Hematopoietic multipotent progenitor cell treated with erythropoietin and hydrocortisone succinate and interleukin-3 and kit ligand, for 15 days (in vitro differentiated cells): ENCODE measurements around the gene PTPRCAP.
"Not testable (repeated sequence)": the region's sequence is repeated elsewhere in the genome, so short reads cannot be mapped to it uniquely, and the experiment has no call there.

ENCODE experiments used
- DNase-seq: peaks from one replicate; pipeline ENCODE4 v3.0.0-alpha.2; 2015; ENCODE audit warnings: low spot score

Gene PTPRCAP

DNA sequence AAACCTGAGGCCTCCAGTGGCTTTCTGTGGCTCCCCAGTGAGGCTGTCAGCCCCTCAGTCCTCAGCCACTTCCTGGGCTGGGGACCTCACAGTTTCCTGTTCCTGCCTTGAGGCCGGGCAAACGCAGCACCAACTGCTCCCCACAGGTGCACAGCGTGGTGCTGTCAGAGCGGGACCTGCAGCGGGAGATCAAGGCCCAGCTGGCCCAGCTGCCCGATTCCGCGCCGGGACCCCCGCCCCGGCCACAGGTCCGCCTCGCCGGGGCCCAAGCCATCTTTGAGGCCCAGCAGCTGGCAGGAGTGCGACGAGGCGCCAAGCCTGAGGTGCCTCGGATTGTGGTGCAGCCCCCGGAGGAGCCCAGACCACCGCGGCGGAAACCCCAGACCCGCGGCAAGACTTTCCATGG lies 28.2 kb downstream of the PTPRCAP start:
- DNase-seq: no peak

- DNase-seq: peak; percentile 27
Measured at GRCh38 chr11:67408437-67409200, 28.9 kb downstream of the PTPRCAP start.

GRCh38 chr11:67407688-67408163 lies 29.8 kb downstream of the PTPRCAP start:
- no peak for DNase-seq

DNA sequence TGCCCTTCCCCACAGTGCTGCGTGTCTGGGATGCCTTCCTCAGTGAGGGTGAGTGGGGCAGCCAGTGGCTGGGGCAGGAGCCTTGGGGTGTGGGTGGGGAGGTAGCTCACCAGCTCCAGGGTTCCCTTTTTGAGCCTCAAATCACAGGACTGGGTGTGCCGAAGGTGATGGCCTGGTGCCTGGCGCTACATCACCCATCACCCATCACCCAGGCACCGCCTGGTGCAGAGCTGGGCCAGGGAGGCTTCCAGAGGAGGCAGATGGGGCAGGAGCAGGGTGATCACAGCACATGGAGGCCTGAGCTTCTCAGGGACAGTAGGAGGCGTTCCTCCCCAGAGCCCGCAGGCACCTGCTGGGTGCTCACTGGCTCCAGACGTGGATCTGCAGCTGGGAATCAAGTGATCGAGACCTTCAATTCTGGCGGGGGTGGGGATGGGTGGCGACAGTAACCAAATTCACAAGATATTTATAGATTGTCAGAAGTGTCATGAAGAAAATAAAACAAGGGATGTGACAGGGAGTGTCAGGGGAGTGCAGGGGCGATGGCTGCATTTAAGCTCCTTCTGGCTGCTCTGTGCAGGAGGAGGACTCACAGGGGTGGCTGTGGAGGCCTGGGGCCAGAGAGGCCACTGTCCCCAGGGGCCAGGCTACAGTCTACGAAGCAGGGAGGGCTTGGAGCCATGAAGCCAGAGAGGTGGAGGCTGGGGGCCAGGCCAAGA lies 30.4 kb downstream of the PTPRCAP start:
- no peak for DNase-seq

GRCh38 chr11:67406420-67406968 lies 31.0 kb downstream of the PTPRCAP start:
- no peak for DNase-seq

DNA sequence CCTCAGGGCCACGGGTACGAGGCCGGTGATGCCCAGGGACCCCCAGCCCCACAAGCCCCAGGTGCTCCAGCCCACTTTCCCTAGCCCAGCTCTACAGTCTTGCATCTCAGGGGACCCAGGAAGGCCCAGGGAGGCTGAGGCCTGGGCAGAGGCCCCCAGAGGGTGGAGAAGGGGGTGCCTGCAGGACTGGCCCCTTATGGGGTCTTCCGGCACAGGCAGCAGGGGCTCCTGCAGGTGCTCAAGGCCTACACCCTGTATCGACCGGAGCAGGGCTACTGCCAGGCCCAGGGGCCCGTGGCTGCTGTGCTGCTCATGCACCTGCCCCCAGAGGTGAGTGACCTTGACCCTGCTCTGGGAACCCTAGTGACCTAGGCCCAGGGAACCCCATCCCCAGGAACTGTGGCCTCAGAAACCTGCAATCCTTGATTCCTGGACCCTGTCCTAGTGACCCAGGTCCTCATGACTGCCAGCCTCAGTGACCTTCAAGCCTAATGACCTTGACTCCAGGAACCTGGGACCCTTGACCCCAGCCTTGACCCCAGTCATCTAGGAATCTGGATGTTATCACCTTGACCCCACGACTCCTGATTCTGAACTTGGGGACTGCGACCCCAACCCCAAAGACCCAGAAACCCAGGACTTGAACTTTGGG lies 31.7 kb downstream of the PTPRCAP start:
- no peak for DNase-seq

DNA sequence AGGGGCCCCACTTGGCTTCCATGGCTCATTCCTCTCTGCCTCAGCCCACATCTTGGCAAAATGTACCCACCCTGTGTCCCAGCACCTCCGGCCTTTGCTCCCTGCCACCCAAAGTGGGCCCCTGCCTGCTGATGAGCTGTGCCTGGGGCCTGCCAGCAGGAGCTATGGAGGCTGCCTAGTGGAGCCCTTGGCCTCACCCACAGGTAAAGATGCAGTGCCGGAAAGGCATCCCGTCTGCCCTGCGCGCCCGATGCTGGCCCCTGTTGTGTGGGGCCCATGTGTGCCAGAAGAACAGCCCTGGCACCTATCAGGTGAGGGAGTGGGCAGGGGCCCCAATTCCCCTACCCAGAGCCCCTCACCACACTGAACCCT lies 32.3 kb downstream of the PTPRCAP start:
- no peak for DNase-seq

DNA sequence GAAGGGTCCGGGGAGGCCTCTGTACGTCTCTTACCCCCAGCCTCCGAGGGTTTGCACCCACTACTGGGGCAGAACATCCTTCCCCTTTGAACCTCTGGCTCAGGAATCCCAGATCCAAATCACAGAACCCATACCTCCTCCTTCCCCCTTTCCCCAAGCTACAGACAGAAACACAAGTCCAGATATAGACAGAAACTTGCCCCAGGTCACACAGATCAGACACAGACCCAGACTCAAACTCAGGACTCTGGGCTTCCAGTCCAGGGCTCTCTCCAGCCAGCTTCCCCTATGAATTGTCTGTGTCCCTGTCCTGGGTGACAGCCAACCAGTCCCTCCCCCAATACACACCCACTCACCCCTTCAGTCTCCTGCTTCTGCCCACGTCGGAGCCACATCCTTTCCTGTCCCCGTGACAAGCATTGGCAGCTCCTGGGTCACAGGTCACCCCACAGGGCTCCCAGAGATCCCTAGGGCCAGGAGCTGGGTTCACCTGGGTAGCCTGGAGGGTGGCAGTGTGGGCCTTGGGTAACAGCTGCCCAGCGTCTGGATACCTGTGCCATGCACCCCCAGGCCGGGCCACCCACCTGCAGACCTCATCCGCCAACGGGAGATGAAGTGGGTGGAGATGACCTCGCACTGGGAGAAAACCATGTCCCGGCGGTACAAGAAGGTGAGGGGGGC lies 32.8 kb downstream of the PTPRCAP start:
- DNase-seq: no peak

DNA sequence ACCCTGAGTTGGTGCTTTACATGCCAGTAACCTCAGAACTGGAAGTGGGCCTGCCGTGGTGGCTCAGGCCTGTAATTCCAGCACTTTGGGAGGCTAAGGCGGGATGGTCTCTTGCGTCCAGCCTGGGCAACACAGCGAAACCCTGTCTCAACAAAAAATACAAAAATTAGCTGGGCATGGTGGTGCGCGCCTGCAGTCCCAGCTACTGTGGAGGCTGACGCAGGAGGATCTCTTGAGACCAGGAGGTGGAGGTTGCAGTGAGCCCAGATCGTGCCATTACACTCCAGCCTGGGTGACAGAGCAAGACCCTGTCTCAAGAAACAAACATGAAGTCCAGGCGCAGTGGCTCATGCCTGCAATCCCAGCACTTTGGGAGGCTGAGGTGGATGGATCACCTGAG lies 34.4 kb downstream of the PTPRCAP start:
- not testable (repeated sequence) for DNase-seq

GRCh38 chr11:67402192-67402839 lies 35.2 kb downstream of the PTPRCAP start:
- not testable (repeated sequence) for DNase-seq

DNA sequence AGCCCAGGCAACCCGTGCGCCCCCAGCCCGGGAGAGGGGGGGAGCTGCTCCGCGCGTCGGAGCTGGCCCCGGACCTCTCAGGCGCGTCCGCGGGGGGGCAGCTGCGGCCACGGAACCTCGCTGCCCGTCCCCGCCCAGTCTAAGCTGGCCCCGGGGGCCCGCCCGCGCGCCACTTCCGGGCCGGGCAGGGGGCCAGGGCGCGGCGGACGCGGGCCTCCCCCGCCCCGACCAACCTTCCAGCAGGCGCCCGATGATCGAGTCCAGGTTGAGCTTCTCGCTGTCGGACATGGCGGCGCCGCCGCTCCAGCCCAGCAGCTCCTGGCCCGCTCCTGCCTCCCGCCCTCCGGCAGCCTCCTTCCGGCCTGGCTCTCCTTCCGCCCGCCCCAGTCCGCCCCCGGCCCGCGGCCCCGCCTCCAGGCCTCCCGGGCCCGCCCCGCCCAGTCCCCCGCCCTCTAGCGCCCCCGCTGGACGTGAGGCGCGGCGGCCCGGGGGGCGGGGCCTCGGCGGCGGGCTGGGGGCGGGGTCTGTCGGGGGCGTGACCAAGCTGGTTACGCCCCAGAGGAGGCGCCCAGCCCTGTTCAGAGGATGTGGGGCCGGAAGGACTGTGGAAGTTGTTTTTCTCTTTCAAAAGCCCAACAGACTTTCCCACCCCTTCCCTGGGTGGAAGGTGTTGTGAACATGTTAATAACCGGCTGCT lies 35.8 kb downstream of the PTPRCAP start, which contains the start of gene PPP1CA:
Gene PPP1CA (minus strand): TSS at position 364 of the 697 bp plus-strand sequence. CDS start 76 bp downstream, at position 288.
- DNase-seq: peak; percentile 92

GRCh38 chr11:67400942-67401494 lies 36.5 kb downstream of the PTPRCAP start:
- no peak for DNase-seq

DNA sequence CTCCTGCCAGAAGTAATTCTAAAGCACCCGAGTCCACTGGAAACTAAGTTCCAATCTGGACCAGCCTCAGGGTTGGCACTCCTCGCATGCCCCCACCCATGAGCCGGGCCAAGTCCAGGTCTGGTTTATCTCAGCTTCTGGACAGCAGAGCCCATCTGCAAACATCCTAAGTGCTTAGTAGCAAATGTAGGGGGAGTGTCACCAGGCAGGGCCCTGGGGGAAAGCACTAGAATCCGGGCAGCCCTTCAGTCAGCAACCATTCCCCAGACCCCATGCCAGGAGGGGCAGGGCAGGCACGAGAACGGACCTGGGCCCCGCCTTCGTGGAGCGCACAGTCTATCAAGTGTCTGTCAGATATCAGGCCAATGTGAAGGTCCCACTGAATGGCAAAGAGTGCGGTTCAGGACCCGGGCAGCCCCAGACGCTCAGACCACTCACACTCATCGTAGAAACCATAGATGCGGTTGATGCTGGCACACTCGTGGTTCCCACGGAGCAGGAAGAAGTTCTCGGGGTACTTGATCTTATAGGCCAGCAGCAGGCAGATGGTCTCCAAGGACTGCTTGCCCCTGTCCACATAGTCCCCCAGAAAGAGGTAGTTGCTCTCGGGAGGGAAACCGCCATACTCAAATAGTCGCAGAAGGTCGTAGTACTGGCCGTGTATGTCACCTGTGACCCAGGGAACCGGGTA lies 37.1 kb downstream of the PTPRCAP start:
- DNase-seq: no peak

- no peak for DNase-seq
Measured at GRCh38 chr11:67398661-67399563, 38.6 kb downstream of the PTPRCAP start.

DNA sequence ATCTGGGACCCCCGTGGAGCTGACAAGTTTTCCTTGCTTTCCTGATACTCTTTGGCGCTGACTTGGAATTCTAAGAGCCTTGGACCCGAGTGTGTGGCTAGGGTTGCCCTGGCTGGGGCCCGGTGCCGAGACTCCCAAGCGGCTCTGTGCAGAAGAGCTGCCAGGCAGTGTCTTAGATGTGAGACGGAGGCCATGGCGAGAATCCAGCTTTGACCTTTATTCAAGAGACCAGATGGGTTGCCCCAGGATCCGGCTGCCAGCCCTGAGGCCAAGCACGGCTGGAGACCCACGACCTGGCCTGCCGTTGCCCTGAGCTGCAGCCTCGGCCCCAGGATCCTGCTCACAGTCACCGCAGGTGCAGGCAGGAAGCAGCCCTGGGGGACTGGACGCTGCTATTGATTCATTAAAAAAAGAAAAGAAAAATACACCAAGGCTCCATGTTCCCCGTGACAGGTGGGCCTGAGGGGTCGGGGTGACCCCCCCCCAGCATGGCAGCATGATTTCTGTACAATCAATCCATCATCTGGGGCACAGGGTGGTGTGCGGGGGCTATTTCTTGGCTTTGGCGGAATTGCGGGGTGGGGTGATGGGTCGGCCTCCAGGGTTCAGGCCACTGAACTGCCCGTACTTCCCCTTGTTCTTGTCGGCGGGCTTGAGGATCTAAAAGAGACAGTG lies 39.4 kb downstream of the PTPRCAP start:
- DNase-seq: no peak

- DNase-seq: peak; percentile 31
Measured at GRCh38 chr11:67397536-67397935, 39.9 kb downstream of the PTPRCAP start.

GRCh38 chr11:67396587-67397389 lies 40.7 kb downstream of the PTPRCAP start:
- DNase-seq: no peak
